Ascending aorta (tissue), 2 donors: ENCODE results near the gene DDX31. TPM values are rescaled to one million over a fixed set of nuclear protein-coding genes. Genes with fewer than 3 reads are reported as not detected.

Experiments used
- DNase-seq, 2 donors: peaks; one replicate each; pipeline ENCODE4 v3.0.0-alpha.2; 2019; ENCODE audit warnings: low spot score in 2 of 2
- H3K27ac ChIP-seq, 2 donors: fragments of 200-600 bp; sonication (generic); one replicate each; pipeline ENCODE4 v1.5.1; 2016 to 2017; ENCODE audit warnings: mild to moderate bottlenecking in 1 of 2
- H3K27me3 ChIP-seq: fragments of 200-600 bp; sonication (generic); one replicate; pipeline ENCODE4 v1.5.1; 2017
- H3K36me3 ChIP-seq, 2 donors: fragments of 200-600 bp; sonication (generic); one replicate each; pipeline ENCODE4 v1.5.1; 2016
- H3K4me1 ChIP-seq, 2 donors: fragments of 200-600 bp; sonication (generic); one replicate each; pipeline ENCODE4 v1.5.1; 2016 to 2017; ENCODE audit warnings: mild to moderate bottlenecking in 1 of 2
- H3K4me3 ChIP-seq, 2 donors: fragments of 200-600 bp; sonication (generic); one replicate each; pipeline ENCODE4 v1.5.1; 2016 to 2017; ENCODE audit warnings: mild to moderate bottlenecking in 1 of 2
- H3K9me3 ChIP-seq, 2 donors: fragments of 200-600 bp; sonication (generic); one replicate each; pipeline ENCODE4 v1.5.1; 2016
- intact Hi-C: fragments of 100-400 bp; cut with DNase I; formaldehyde crosslinking; loops from one replicate; pipeline ENCODE4 v1.15.1; 2023
- total RNA-seq: library from RNA; depleted of rRNA; stranded (reverse); fragments of >200 nt; gene quantifications from one replicate; pipeline ENCODE4 v1.1.0, GENCODE V29; 2016
- TF ChIP-seq, protein P1 (sequence below), 3 experiments: fragments of 200-600 bp in 2 of 3; fragments of 450-650 bp in 1 of 3; sonication (generic) in 2 of 3; IDR thresholded peaks; one replicate each; pipeline ENCODE4 v1.5.1; 2016 to 2019; ENCODE audit warnings: antibody characterized with exemption in 3 of 3, mild to moderate bottlenecking in 1 of 3, moderate library complexity in 1 of 3

DDX31 gene
- total RNA-seq, 1 donor from 2014 or later: 20.4 TPM

DNA sequence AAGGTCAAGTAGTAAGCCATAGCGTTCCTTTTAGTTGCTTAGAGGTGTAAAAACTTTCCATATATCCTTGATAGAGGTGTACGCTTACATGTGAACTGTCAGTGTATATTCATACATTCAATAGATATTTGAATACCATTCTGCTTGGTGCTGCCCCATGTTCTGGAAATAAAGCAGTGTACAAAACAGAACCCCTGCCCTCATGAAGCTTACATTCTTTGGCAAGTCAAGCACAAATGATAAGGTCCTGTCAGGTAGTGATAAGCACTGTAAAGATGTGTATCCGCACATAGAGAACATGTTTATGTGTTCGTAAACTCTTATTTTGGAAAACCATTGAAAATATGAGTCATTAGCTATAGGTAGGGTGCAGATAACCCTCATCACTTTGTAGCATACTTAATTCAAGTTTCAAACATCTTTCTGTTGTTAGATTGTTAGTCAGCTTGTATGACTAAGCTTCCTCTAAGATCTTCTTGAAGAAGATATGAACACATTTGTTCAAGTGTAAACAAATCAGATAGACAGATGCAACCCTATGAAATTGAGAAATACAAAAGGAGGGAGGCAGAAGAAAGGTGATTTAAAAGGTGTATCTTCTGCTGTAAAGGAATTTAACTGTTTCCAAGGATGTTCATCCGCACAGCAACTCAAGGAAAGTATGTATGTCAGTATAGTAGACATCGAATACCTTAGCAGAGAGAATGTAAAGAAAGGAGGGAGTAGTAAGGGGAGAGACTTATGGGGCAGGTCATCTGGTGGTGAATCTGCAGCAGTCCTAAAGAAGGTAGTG, 2.0 kb upstream of the DDX31 start:
- no peaks in the 10 kb centered on the region for H3K9me3 ChIP-seq
- intact Hi-C loops: loop anchor here (2.0 to 10.0 kb wide), 2 partner anchors 273 to 597 kb away; partner anchors contain the start of genes MED27 and TSC1
- no peaks in the 10 kb centered on the region for H3K36me3 ChIP-seq

DNA sequence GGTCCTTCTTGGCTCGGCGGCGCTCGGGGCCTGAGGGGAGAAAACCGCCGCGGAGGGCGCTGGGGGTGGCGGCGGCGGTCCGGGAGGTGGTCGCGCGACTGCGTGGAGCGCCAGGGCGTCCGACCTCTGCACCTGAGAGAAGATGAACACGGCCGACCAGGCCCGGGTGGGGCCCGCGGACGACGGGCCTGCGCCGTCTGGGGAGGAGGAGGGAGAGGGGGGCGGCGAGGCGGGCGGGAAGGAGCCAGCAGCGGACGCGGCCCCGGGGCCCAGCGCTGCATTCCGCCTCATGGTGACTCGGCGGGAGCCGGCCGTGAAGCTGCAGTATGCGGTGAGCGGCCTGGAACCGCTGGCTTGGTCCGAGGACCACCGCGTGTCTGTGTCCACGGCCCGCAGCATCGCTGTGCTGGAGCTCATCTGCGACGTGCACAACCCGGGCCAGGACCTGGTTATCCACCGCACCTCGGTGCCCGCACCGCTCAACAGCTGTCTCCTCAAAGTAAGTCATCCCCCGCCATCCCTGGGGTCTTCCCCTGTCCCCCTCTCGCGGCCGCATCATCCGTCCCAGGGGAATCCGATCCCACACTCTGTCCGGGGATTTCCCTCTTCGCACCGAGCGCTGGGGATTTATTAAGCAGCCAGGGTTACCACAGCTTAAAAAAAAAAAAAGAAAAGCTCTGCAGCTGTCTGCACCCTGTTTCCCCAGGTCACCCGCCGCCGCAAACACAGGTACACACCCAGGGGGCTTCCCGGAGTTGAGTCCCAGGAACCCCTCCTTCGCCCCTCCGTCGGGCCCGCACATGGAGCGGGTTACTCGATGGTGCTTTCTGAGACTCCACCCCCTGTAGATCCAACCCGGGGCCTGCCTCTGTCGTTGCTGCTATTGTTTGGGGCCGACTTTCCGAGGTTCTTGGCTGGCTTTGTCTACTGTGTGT, 941 bp upstream of the DDX31 start, which contains the start of gene GTF3C4:
Gene GTF3C4, plus strand, starts transcription at position 8 of the 935 bp plus-strand sequence. Its CDS starts 135 bp downstream, at position 143.
- Histone ChIP-seq H3K9me3 (no peaks in the 10 kb centered on the region), H3K4me3 (peak within 1 kb of the TSS; percentile 83 to 100), H3K36me3 (no peaks in the 10 kb centered on the region), H3K27me3 (no peaks in the 10 kb centered on the region), H3K4me1 (peaks cover 0 to 25% of the 10 kb centered on the region in 2 donors), H3K27ac (peak within 1 kb of the TSS; percentile 93 to 99)
- TF ChIP-seq, protein P1, sequence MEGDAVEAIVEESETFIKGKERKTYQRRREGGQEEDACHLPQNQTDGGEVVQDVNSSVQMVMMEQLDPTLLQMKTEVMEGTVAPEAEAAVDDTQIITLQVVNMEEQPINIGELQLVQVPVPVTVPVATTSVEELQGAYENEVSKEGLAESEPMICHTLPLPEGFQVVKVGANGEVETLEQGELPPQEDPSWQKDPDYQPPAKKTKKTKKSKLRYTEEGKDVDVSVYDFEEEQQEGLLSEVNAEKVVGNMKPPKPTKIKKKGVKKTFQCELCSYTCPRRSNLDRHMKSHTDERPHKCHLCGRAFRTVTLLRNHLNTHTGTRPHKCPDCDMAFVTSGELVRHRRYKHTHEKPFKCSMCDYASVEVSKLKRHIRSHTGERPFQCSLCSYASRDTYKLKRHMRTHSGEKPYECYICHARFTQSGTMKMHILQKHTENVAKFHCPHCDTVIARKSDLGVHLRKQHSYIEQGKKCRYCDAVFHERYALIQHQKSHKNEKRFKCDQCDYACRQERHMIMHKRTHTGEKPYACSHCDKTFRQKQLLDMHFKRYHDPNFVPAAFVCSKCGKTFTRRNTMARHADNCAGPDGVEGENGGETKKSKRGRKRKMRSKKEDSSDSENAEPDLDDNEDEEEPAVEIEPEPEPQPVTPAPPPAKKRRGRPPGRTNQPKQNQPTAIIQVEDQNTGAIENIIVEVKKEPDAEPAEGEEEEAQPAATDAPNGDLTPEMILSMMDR (IDR thresholded peaks at IDR 0.05): no peak
- intact Hi-C loops: loop anchor here (1.0 to 10.0 kb wide), 3 partner anchors 208 to 596 kb away; partner anchors contain the start of genes AK8, MED27, SPACA9 and TSC1
- peak in 1 of 2 donors; percentile 66 for DNase-seq

More for the DNA sequence above, 2.0 kb upstream of the DDX31 start:
- H3K4me3 ChIP-seq: peak overlapping the region; percentile 83 to 100
- H3K27ac ChIP-seq: no peak overlapping the region
- H3K4me1 ChIP-seq: peaks cover 0 to 25% of the 10 kb centered on the region in 2 donors
- TF ChIP-seq, protein P1 (IDR thresholded peaks at IDR 0.05): no peak
- no peak for DNase-seq
- H3K27me3 ChIP-seq: no peaks in the 10 kb centered on the region

DNA sequence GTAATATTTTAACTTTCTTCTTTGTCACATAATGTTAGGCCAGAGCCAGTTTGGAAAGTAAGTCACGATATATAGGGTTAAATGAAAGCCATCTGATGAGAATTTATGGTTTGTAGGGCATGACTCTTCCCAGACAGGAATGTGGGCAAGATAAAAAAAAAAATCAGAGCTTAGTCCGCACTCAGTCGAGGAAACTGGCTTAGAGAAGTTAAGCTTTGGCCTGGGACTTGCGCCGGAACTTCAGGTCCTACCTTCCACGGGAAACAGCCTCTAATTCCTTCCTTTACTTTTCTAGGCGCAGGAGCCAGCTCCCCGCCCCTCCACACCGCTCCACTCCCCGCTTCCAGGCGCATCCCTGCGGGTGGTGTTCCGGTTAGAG, 475 bp downstream of the DDX31 start:
- H3K4me3 ChIP-seq: peak overlapping the region; percentile 83 to 100
- no peaks in the 10 kb centered on the region for H3K36me3 ChIP-seq
- no peaks in the 10 kb centered on the region for H3K27me3 ChIP-seq
- peaks cover 0 to 19% of the 10 kb centered on the region in 2 donors for H3K4me1 ChIP-seq
- no peaks in the 10 kb centered on the region for H3K9me3 ChIP-seq
- TF ChIP-seq, protein P1 (IDR thresholded peaks at IDR 0.05): no peak
- peak overlapping the region; percentile 93 to 99 for H3K27ac ChIP-seq
- no peak for DNase-seq
- intact Hi-C loops: no loop called here

DNA sequence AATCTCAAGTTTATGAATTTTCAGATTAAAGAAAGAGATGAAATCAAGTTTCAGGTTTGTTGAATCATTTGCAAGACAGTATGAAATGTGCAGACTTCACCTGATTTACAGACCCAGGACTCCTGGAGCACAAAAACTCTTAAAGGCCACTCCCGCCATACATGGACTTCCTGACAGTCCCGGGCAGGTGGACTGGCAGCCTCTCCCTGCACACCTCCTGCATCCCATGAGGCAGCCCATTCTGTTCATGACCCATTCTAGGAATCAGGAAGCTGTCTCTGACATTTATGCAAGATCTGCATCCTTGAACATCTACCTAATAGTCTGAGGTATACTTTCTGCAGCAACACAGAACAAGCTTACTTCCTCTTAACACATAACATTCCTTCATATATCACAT, 5.9 kb downstream of the DDX31 start:
- TF ChIP-seq, protein P1 (IDR thresholded peaks at IDR 0.05): no peak
- no peaks in the 10 kb centered on the region for H3K9me3 ChIP-seq
- intact Hi-C loops: no loop called here
- H3K4me3 ChIP-seq: no peak overlapping the region
- DNase-seq: no peak
- no peak overlapping the region for H3K27ac ChIP-seq
- peaks cover 16 to 22% of the 10 kb centered on the region in 2 donors for H3K36me3 ChIP-seq
- peaks cover 0 to under 1% of the 10 kb centered on the region in 2 donors for H3K4me1 ChIP-seq
- no peaks in the 10 kb centered on the region for H3K27me3 ChIP-seq

DNA sequence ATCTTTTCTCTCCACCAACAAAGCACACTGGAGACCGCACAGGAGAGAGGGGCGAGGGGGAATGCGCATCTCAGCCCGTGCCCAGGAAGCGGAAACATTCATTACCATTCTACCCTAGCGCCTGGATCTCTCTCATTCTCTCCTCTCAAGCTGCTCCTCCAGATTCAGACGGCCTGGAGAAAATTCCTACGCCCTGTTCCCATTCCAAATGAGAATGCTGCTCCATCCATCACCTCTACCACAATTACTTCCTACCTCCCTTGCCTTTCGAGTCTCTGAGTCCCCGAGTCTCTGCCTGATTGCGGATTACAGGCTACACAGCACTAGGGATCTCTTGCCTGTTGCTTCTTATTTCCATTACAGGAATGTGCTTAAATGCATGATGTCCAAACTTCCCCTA, 6.7 kb downstream of the DDX31 start:
- DNase-seq: no peak
- TF ChIP-seq, protein P1 (IDR thresholded peaks at IDR 0.05): no peak

More for the DNA sequence above, 6.7 kb downstream of the DDX31 start:
- H3K27me3 ChIP-seq: no peaks in the 10 kb centered on the region
- H3K9me3 ChIP-seq: no peaks in the 10 kb centered on the region
- H3K4me1 ChIP-seq: no peaks in the 10 kb centered on the region
- H3K27ac ChIP-seq: no peak overlapping the region
- no peak overlapping the region for H3K4me3 ChIP-seq
- peaks cover 17 to 30% of the 10 kb centered on the region in 2 donors for H3K36me3 ChIP-seq
- intact Hi-C loops: no loop called here
